ENCODE data around the gene VTI1A. TPM values are rescaled to one million over a fixed set of nuclear protein-coding genes. Genes with fewer than 3 reads are reported as not detected.

The VTI1A gene
- total RNA-seq, 1 experiment from 2014 or later, result 22.0 TPM

DNA sequence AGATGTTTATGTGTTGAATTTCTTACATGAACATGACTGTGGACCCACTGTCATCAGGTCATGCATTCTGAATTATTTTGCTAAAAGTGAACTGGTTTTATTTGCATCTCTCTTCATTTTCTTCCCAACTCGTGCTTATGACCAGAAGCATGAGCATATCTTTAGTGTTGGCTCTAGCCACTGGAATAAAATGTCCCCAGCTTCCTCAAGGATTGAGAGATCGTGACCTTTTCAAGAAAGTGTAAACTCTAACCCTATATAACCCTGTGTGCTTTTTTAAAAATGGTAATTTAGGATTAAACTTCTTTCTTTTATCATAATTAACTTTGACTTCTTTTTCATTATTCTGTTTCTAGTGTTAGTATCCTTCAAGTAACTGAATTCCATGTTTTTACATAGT lies 55.5 kb downstream of the VTI1A start:
- no peaks in the 10 kb centered on the region for H3K36me3 Mint-ChIP-seq (ENCODE audit: insufficient read depth in 1 of 3, low read depth in 3 of 3)
- Histone ChIP-seq H3K9ac (ENCODE audit: extremely low read depth, insufficient read length, low read length) (no peak overlapping the region), H2BK120ac (ENCODE audit: low read depth, low read length, poor library complexity, severe bottlenecking) (no peak overlapping the region), H4K8ac (replicated peaks; ENCODE audit: insufficient read length, low read depth, low read length) (no peak overlapping the region), H3K4me2 (ENCODE audit: insufficient read depth, insufficient read length, low read length) (no peak overlapping the region), H3K79me1 (ENCODE audit: insufficient read depth, low read depth, low read length, poor library complexity, severe bottlenecking) (no peaks in the 10 kb centered on the region), H3K27ac (ENCODE audit: insufficient read length, low read depth, low read length) (no peak overlapping the region), H3K4me1 (ENCODE audit: insufficient read depth, low read length) (no peaks in the 10 kb centered on the region), H4K91ac (ENCODE audit: insufficient read length, low read depth, low read length) (no peak overlapping the region), H3K18ac (ENCODE audit: insufficient read length, low read depth, low read length) (no peak overlapping the region), H2BK12ac (ENCODE audit: insufficient read length, low read depth, low read length) (no peak overlapping the region), H3K23me2 (ENCODE audit: insufficient read length, low read depth, low read length, poor library complexity, severe bottlenecking) (no peaks in the 10 kb centered on the region), H3K23ac (ENCODE audit: insufficient read length, low read depth, low read length) (no peak overlapping the region), H4K5ac (ENCODE audit: insufficient read length, low read depth, low read length) (no peak overlapping the region), H2BK15ac (ENCODE audit: low read depth, low read length) (no peak overlapping the region), H3K79me2 (ENCODE audit: insufficient read depth, low read length) (no peaks in the 10 kb centered on the region), H3K9me3 (ENCODE audit: control insufficient read depth, low read depth, low read length) (no peaks in the 10 kb centered on the region), H3K56ac (ENCODE audit: insufficient read length, low read depth, low read length) (no peak overlapping the region), H3T11ph (ENCODE audit: low read length) (no peak overlapping the region), H4K20me1 (ENCODE audit: control insufficient read depth, insufficient read depth, insufficient read length) (no peaks in the 10 kb centered on the region), H3K14ac (ENCODE audit: insufficient read depth, low read length) (no peak overlapping the region), H2AFZ (ENCODE audit: low read length) (no peak overlapping the region), H2AK5ac (ENCODE audit: insufficient read length, low read length) (no peak overlapping the region), H2BK5ac (ENCODE audit: insufficient read length, low read length) (no peak overlapping the region), H3K4ac (ENCODE audit: low read depth, low read length) (no peak overlapping the region), H3K27me3 (ENCODE audit: insufficient read depth, low read length) (no peaks in the 10 kb centered on the region), H2BK20ac (ENCODE audit: low read depth, low read length, poor library complexity, severe bottlenecking) (no peak overlapping the region)
- H3K27me3 Mint-ChIP-seq (ENCODE audit: low read depth), result no peaks in the 10 kb centered on the region
- no peaks in the 10 kb centered on the region for H3K9me3 Mint-ChIP-seq
- WGBS (ENCODE audit: extremely low coverage, insufficient read length, low lambda C conversion rate), result no CpG with 5 or more reads among the region's 2 CpGs
- H3K27ac Mint-ChIP-seq, result no peak overlapping the region
- no peak overlapping the region for H3K4me3 Mint-ChIP-seq
- TF ChIP-seq, protein P1, sequence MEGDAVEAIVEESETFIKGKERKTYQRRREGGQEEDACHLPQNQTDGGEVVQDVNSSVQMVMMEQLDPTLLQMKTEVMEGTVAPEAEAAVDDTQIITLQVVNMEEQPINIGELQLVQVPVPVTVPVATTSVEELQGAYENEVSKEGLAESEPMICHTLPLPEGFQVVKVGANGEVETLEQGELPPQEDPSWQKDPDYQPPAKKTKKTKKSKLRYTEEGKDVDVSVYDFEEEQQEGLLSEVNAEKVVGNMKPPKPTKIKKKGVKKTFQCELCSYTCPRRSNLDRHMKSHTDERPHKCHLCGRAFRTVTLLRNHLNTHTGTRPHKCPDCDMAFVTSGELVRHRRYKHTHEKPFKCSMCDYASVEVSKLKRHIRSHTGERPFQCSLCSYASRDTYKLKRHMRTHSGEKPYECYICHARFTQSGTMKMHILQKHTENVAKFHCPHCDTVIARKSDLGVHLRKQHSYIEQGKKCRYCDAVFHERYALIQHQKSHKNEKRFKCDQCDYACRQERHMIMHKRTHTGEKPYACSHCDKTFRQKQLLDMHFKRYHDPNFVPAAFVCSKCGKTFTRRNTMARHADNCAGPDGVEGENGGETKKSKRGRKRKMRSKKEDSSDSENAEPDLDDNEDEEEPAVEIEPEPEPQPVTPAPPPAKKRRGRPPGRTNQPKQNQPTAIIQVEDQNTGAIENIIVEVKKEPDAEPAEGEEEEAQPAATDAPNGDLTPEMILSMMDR (conservative IDR thresholded peaks at IDR 0.05), result no peak
- peaks cover 0 to 4% of the 10 kb centered on the region in 2 experiments; a peak in 2 of 4 replicates for H3K4me1 Mint-ChIP-seq
- DNase-seq, result no peak

All from H9 (cell line).